HS-5 (cell line): Measurements from ENCODE around the gene FHL1.
"Not testable (repeated sequence)": the region's sequence is repeated elsewhere in the genome, so short reads cannot be mapped to it uniquely, and the experiment has no call there.

Source experiments
- DNase-seq: peaks from one replicate; pipeline ENCODE4 v3.0.0-alpha.2; 2012; ENCODE audit warnings: low read depth

The FHL1 gene

GRCh38 chrX:136146614-136147314, 569 bp upstream of the FHL1 start:
- no peak for DNase-seq

- DNase-seq, result no peak
These were observed 643 bp downstream of the FHL1 start for GRCh38 chrX:136147976-136148375.

DNA sequence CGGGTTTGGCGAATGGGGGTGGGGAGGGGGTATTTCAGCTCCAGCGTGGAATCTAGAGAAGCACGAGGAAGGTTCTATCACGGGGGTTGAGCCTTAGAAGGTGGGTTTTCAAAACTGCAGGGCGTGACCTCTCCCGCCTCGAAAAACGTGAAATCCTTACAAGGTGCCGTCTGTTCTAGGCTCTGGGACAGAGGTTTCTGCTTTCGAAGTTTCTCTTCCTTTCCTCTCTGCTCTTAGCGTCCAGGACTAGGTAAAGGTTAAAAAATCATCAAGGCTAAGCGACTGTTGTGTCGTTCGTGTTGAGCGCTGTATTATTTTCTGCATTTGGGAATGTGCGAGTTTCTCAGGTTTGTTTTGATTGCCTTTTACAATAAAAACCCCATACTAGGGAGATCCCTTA, 1.1 kb downstream of the FHL1 start:
- no peak for DNase-seq

DNA sequence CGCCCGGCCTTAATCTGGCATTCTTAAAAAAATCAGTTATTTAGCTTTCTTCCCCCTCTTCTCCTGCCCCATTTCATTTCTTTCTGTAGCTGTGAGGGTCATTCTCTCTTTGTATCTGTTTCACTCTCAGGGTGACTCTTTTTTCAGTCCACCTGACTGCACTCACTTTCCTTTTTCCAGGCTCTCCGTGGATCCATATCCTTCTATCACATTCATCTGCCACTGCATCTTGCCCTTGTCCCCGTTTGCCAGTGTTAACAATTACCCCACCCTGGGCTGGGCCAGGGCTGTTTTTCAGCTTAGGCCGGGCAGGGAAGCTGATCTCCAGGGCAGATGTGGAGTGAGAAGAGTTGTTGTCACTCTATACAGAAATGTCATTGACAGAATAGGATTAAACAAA, 7.7 kb downstream of the FHL1 start:
- no peak for DNase-seq

GRCh38 chrX:136156560-136157117, 9.3 kb downstream of the FHL1 start:
- DNase-seq, result no peak

DNA sequence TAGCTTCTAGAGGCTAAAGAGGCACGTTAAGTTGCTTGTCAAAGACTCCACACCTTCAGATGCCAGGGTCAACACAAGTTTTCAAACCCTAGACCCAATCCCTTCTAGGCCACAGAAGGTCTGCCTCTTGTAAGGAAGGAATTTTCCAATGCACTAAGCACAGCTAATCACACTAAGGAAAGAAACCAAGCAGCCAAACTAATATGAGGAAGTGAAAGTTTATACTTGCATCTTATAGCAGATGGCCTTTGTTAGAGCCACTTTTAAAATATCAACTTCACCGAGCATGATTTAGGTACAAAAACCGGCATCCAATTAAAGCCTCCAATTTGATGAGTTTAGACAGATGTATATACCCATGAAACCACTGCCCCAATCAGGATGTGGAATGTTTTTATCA, 9.9 kb downstream of the FHL1 start:
- DNase-seq, result no peak

- no peak for DNase-seq
These were observed 11.4 kb downstream of the FHL1 start for GRCh38 chrX:136158685-136159084.

DNA sequence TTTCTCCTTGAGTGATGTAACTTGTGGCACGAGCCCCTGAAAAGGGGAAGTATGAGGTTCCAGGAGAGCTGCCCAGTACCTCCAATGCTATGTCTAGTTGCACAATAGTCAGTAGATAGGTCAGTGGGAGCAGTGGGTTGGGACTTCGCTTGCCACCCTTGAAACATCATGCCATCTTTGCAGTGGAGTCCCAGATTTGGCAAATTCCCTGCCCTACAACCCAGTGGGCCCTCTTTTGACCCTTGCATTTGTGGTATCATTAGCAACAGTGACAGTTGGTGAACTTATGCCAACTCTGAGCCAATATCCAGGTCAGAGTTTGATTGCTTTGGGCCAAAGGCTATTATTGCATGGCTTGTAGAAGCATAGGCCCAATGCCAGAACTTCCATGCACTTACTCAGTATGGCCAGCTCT, 12.3 kb downstream of the FHL1 start:
- DNase-seq, result no peak

DNA sequence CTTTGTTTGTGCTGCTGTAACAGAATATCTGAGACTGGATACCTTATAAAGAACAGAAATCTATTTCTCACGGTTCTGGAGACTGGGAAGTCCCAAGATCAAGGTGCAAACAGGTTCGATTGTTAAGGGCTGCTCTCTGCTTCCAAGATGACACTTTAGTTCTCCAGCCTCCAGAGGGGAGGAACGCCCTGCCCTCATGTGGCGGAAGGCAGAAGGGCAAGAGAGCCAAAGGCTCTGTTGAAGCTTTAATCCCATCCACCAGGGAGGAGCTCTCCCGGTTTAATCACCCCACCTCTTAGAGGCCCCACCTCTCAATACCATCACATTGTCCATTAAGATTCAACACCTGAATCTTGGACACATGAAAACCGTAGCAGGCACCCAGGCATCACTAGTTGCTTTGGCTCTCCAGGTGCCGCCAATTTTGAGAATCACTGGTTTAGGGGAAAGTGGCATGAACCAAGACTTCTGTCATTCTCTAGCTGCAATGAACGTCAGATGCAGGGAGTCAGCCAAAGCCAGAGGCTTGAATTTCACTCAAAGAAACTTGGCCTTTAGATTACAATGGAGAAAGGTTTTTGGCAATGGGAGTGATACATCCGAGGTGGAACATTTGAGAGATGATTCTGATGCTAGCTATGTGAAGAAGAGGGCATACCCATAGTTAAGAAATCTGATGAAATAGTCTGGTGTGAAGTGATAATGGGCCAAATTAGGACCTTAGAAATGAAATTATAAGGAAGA, 15.7 kb downstream of the FHL1 start:
- DNase-seq, result no peak

- no peak for DNase-seq
These were observed 16.4 kb downstream of the FHL1 start for GRCh38 chrX:136163689-136164088.

DNA sequence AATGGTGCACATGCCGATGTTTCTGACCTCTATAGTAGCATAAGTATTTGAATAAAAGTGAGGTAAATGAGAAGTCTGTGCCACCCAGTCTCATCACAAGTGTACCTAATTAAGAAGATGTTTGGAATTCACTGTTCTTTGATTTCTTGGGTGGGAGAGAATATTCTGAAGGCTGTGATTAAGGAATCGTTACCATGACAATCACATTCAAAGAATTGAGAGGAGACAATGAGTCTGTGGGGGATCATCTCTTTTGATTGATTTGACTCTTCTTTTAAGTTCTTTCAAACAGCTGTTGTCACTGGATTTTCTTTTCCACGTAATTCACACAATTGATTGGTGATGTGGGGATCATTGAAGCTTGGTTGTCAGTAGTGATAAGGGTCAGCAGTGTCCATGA, 18.1 kb downstream of the FHL1 start:
- no peak for DNase-seq

DNA sequence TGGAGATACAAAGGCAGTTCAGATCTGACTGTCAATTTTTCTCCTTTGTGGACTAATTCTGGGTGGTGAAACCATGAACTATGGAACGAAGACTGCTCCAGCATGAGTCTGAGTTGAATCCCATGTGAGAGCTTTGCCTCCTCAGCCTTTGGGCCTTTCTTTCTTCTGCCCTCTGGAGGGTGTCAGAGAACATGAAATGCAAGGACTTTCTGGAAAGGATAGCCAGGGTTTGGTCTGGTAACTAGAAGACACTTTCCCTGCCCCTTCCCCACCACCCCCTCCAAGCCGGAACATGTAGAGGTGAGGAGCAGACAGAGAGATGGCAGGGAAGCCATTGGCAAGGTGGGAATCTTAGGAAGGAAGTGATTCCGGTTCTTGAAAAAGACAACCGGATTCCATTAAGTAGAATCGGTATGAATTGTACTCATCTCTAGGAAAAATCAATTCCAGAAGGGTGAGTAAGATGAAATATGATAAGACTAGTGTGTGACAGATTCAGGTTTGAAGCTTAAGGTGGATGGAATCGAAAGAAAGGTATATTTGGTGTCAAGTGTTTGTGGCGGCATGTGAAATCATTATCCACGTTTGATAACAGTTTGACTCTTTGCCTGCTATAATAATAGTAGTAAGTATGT, 19.0 kb downstream of the FHL1 start:
- DNase-seq, result no peak

- not testable (repeated sequence) for DNase-seq
These were observed 20.7 kb downstream of the FHL1 start for GRCh38 chrX:136167989-136168388.

GRCh38 chrX:136168929-136169735, 21.8 kb downstream of the FHL1 start:
- DNase-seq, result peak; percentile 56

DNA sequence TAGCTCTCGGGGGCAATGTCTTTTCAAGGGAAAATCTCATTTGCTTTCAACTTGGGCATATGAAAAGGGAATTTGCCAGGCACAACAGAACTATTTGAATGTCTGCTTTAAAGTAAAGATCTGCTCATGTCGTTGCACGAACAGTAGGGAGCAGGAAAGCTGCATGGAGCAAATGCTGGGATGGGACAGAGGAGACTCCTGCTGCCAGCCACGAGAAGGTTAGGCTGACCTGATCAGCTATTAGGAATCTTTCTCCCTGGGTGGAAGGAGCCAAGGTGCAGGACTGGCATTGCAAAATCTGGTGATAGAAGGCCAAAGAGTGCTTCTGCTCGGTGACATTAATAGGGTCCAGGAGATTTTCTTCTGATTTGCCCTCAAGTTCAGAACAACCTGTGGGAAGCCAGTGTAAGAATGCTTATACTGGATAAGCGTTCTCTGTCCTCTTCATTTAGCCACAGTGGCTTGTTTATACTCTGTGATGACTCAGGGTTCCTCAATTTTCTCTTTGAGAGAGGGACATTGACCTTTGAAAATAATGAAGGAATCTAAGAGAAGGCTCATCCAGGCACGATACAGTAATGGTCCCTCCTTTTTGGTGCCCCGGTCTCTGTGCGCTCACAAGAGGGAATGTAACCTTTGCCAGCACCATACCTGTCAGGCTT, 22.9 kb downstream of the FHL1 start:
- DNase-seq, result no peak

GRCh38 chrX:136171420-136171819, 24.1 kb downstream of the FHL1 start:
- no peak for DNase-seq

GRCh38 chrX:136176399-136176825, 29.1 kb downstream of the FHL1 start:
- peak; percentile 56 for DNase-seq

GRCh38 chrX:136179133-136179532, 31.8 kb downstream of the FHL1 start:
- no peak for DNase-seq

- DNase-seq, result no peak
These were observed 35.1 kb downstream of the FHL1 start for GRCh38 chrX:136182414-136182813.

DNA sequence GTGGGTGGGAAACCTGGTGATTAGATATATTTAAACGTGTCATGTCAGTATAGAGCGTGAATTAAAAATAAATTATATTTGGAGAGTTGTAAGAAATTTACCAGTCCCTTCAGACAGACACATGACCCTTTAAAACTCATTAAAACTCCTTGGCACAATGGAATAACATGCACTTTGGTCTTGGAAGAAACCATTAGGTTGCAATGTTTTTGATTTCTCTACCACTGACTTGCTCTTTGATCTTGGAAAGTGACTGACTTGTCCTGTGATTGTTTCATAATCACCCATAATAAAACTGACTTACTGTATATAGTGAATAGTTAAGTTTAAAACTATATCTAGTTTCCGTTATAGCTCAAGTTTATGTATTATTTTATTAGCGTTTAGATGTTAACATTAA, 35.8 kb downstream of the FHL1 start:
- no peak for DNase-seq

DNA sequence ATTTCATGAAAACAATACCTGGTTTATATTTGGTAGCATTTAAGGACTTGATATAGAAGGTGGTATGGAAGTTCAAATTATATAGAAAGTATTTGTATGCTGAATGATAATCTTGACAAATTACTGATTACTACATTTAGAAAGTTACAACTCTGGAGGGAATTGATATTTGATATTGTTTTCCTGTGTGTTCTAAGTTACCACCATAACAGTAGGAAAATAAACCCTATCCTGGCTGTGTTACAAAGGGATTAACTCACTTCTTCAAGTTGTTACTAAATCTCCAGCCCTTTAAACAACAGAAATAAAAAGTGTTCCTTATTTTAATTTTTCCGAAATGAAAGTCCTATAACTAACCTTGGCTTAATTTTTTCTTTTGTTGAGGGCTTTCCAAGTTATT, 36.6 kb downstream of the FHL1 start:
- no peak for DNase-seq
